Loucy (cell line): ENCODE results near the gene IL2RG.

Experiments
- H2AFZ ChIP-seq: fragments of 200-600 bp; sonication (generic); 2 replicates; pipeline ENCODE4 v1.6.0; 2016; ENCODE audit warnings: antibody characterized with exemption, mild to moderate bottlenecking, low read length, moderate library complexity
- H3F3A ChIP-seq: fragments of 200-600 bp; 2 replicates; pipeline ENCODE4 v1.6.0; 2016; ENCODE audit warnings: antibody characterized with exemption, low read depth, mild to moderate bottlenecking
- H3K27me3 ChIP-seq: fragments of 200-600 bp; sonication (generic); 2 replicates; pipeline ENCODE4 v1.6.1; 2014; ENCODE audit warnings: low read length, mild to moderate bottlenecking; ENCODE audit not compliant: insufficient read depth, poor library complexity, severe bottlenecking
- H3K36me3 ChIP-seq: fragments of 200-600 bp; sonication (generic); 2 replicates; pipeline ENCODE4 v1.6.1; 2016; ENCODE audit warnings: low read length; ENCODE audit not compliant: insufficient read depth
- H3K4me1 ChIP-seq: fragments of 200-600 bp; sonication (generic); 2 replicates; pipeline ENCODE4 v1.5.1; 2014; ENCODE audit warnings: low read length, mild to moderate bottlenecking; ENCODE audit not compliant: insufficient read depth, poor library complexity, severe bottlenecking
- H3K4me2 ChIP-seq: fragments of 200-600 bp; sonication (generic); 2 replicates; pipeline ENCODE4 v1.6.0; 2014; ENCODE audit warnings: antibody characterized with exemption, low read length, low read depth, mild to moderate bottlenecking; ENCODE audit not compliant: poor library complexity, severe bottlenecking
- H3K4me3 ChIP-seq: fragments of 200-600 bp; sonication (generic); 2 replicates; pipeline ENCODE4 v1.5.1; 2014; ENCODE audit warnings: low read length, mild to moderate bottlenecking, mixed read lengths; ENCODE audit not compliant: poor library complexity, severe bottlenecking
- H3K79me2 ChIP-seq: fragments of 200-600 bp; sonication (generic); 2 replicates; pipeline ENCODE4 v1.6.1; 2014; ENCODE audit warnings: low read length; ENCODE audit not compliant: insufficient read depth
- H3K9ac ChIP-seq: fragments of 200-600 bp; sonication (generic); 2 replicates; pipeline ENCODE4 v1.6.0; 2014; ENCODE audit warnings: mild to moderate bottlenecking, low read depth, low read length, moderate library complexity; ENCODE audit not compliant: poor library complexity, severe bottlenecking
- H3K9me2 ChIP-seq: fragments of 200-600 bp; sonication (generic); replicated peaks from 2 replicates; pipeline ENCODE4 v1.6.1; 2016; ENCODE audit warnings: low read depth, low read length, mixed read lengths
- H3K9me3 ChIP-seq: fragments of 200-600 bp; sonication (generic); 2 replicates; pipeline ENCODE4 v1.6.1; 2014; ENCODE audit warnings: mild to moderate bottlenecking, antibody characterized with exemption, low read length, low read depth; ENCODE audit not compliant: insufficient read depth
- H4K20me1 ChIP-seq: fragments of 200-600 bp; sonication (generic); 2 replicates; pipeline ENCODE4 v1.6.0; 2014; ENCODE audit warnings: antibody characterized with exemption, low read length, mild to moderate bottlenecking; ENCODE audit not compliant: insufficient read depth, poor library complexity, severe bottlenecking
- EZH2phosphoT487 ChIP-seq: fragments of 200-600 bp; IDR thresholded peaks from 2 replicates; pipeline ENCODE4 v1.6.1; 2018; ENCODE audit warnings: antibody characterized with exemption, mild to moderate bottlenecking, moderate library complexity, borderline replicate concordance
- TF ChIP-seq, protein P1 (sequence below): fragments of 200-600 bp; sonication (generic); conservative IDR thresholded peaks from 2 replicates; pipeline ENCODE4 v1.5.1; 2014; ENCODE audit warnings: mild to moderate bottlenecking, antibody characterized with exemption, low read length

Gene IL2RG

DNA sequence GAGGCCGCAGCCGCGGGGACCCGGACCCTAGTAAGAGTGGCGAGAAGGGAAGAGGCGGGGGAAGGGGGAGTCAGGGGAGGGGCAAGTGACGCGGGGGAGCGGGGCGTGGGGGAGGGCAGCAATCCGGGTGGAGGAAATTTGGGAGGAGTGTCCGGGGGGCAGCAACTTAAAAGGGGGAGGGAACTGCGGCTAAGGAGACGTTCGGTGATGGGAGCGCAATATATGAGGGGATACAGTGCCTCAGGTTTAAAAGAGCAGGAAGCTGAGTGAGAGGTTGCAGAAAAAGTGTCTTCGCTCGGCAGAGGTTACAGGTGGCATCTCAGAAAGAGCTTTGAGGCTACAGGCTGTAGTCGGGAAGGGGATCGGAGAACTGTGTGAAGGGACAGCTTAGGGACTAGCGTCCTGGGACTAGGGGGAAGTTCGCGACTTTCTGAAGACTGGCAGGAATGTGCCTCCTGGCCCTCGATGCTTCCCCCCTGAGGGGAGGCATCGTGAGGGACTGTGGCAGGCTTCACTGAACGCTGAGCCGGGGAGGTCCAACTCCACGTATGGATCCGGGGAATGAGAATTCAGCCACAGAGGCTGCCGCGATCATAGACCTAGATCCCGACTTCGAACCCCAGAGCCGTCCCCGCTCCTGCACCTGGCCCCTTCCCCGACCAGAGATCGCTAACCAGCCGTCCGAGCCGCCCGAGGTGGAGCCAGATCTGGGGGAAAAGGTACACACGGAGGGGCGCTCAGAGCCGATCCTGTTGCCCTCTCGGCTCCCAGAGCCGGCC, 15.2 kb downstream of the IL2RG start:
- peak overlapping the region; percentile 84 for H3K4me3 ChIP-seq
- no peaks in the 10 kb centered on the region for H3K9me3 ChIP-seq
- H4K20me1 ChIP-seq = no peaks in the 10 kb centered on the region
- no peaks in the 10 kb centered on the region for H3K9me2 ChIP-seq
- peak overlapping the region; percentile 91; the same call in 1 of the 2 replicates for H2AFZ ChIP-seq
- no peaks in the 10 kb centered on the region for H3K27me3 ChIP-seq
- peak overlapping the region; percentile 94 for H3K4me2 ChIP-seq
- peaks cover 18% of the 10 kb centered on the region; the same call in 1 of the 2 replicates for H3K79me2 ChIP-seq
- no peaks in the 10 kb centered on the region for H3F3A ChIP-seq
- peak overlapping the region; percentile 76 for H3K9ac ChIP-seq
- no peaks in the 10 kb centered on the region for H3K36me3 ChIP-seq
- TF ChIP-seq, protein P1, sequence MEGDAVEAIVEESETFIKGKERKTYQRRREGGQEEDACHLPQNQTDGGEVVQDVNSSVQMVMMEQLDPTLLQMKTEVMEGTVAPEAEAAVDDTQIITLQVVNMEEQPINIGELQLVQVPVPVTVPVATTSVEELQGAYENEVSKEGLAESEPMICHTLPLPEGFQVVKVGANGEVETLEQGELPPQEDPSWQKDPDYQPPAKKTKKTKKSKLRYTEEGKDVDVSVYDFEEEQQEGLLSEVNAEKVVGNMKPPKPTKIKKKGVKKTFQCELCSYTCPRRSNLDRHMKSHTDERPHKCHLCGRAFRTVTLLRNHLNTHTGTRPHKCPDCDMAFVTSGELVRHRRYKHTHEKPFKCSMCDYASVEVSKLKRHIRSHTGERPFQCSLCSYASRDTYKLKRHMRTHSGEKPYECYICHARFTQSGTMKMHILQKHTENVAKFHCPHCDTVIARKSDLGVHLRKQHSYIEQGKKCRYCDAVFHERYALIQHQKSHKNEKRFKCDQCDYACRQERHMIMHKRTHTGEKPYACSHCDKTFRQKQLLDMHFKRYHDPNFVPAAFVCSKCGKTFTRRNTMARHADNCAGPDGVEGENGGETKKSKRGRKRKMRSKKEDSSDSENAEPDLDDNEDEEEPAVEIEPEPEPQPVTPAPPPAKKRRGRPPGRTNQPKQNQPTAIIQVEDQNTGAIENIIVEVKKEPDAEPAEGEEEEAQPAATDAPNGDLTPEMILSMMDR = no peak
- TF ChIP-seq EZH2phosphoT487 = no peak
- peaks cover 35% of the 10 kb centered on the region for H3K4me1 ChIP-seq

DNA sequence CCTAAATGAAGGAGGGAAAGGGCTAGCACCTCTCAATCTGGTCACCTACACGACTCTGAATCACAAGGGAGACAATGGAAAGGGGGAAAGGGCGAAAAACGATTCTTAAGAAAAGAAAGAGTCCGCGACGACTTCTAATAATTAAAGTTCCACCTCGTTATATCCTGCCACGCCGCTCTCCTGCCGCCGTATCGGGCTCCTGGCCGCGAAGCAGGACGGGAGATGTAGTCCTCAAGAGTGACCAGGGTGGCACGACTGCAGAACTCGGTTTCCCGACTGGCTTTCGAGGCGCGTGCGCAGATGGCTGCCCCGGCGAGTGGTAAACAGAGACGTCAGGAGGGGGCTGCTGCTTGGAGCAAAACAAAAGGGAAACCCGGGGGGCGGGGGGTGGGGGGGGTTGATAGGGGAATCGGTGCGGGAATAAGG, 15.8 kb downstream of the IL2RG start, which contains the start of gene FOXO4:
TSS of gene FOXO4 (plus strand) at position 297 of the 426 bp plus-strand sequence. CDS start 678 bp downstream, outside the sequence.
- TF ChIP-seq EZH2phosphoT487 = no peak
- TF ChIP-seq, protein P1 = no peak
- no peaks in the 10 kb centered on the region for H4K20me1 ChIP-seq
- H2AFZ ChIP-seq = peak within 1 kb of the TSS; percentile 91
- H3K9me2 ChIP-seq = no peaks in the 10 kb centered on the region
- H3K9me3 ChIP-seq = no peaks in the 10 kb centered on the region
- peak within 1 kb of the TSS; percentile 84 for H3K4me3 ChIP-seq
- H3K36me3 ChIP-seq = no peaks in the 10 kb centered on the region
- peaks cover 29% of the 10 kb centered on the region for H3K4me1 ChIP-seq
- no peaks in the 10 kb centered on the region for H3F3A ChIP-seq
- peak within 1 kb of the TSS; percentile 76 for H3K9ac ChIP-seq
- H3K79me2 ChIP-seq = peaks cover 13% of the 10 kb centered on the region; the same call in 1 of the 2 replicates
- H3K27me3 ChIP-seq = no peaks in the 10 kb centered on the region
- H3K4me2 ChIP-seq = peak within 1 kb of the TSS; percentile 94

DNA sequence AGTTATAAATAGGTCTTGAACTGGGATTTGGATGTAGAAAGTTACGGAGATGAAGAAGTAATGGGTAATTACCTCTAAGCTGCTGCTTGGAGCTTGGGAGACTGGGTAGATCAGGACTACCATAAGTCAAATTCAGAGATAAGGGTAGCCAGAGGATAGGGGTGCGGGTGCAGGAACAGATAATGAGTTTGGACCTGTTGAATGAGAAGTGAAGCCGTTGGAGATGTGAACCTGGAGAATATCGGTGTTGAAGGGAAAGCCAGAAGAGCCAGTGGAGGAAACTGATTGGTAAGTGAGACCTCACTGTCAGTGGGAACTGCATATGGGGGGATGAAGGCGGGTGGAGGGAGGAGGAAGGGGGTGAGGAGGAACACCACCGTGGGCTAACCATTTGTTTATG, 16.3 kb downstream of the IL2RG start:
- Histone ChIP-seq H3K4me2 (peak overlapping the region; percentile 87), H4K20me1 (no peaks in the 10 kb centered on the region), H3K9me2 (no peaks in the 10 kb centered on the region), H3K4me3 (peak overlapping the region; percentile 84), H3K4me1 (peaks cover 28% of the 10 kb centered on the region), H3K36me3 (no peaks in the 10 kb centered on the region), H3K79me2 (0 out of 2 replicates have a peak, but pooled peaks cover 12% of the 10 kb centered on the region), H3F3A (no peaks in the 10 kb centered on the region), H3K9me3 (no peaks in the 10 kb centered on the region), H2AFZ (peak overlapping the region; percentile 91), H3K9ac (peak overlapping the region; percentile 76), H3K27me3 (no peaks in the 10 kb centered on the region)
- TF ChIP-seq, protein P1 = no peak
- no peak for TF ChIP-seq EZH2phosphoT487
